ENCODE measurements around the gene ATN1.

ATN1 gene

GRCh38 chr12:6987956-6988553 lies 60.3 kb downstream of the ATN1 start:
- TF ChIP-seq CTCF (IDR thresholded peaks at IDR 0.05), result no peak
- no peak for DNase-seq (ENCODE audit: low spot score)
- H3K27ac ChIP-seq, result no peak overlapping the region
- H3K4me3 ChIP-seq, result no peak overlapping the region

Measured in coronary artery (tissue), 2 donors.